Stimulated activated naive B cell treated with anti-CD40 and anti-IgM and Interleukin-4, amounts not matched to agents 10 μg/mL and 1 μg/mL and 100 μg/mL, for 72 hours (primary cell): ENCODE results near the gene SCART1.
"Not testable (repeated sequence)": the region's sequence is repeated elsewhere in the genome, so short reads cannot be mapped to it uniquely, and the experiment has no call there.

Experiments used
- ATAC-seq, 2 donors: fragments of 150-1000 bp; cut with Tn5 transposase; replicated peaks; 2 replicates each; pipeline ENCODE4 v1.10.0; 2021; ENCODE audit warnings: moderate library complexity in 1 of 2
- DNase-seq: peaks from one replicate; pipeline ENCODE4 v3.0.0; 2021
- H3K27ac Mint-ChIP-seq: one replicate; pipeline ENCODE4 v1.8.0; 2022; ENCODE audit warnings: mild to moderate bottlenecking, mixed read lengths
- H3K27me3 Mint-ChIP-seq, 2 donors: one replicate each; pipeline ENCODE4 v1.8.0; 2022; ENCODE audit warnings: mixed read lengths in 2 of 2
- H3K36me3 Mint-ChIP-seq, 2 donors: one replicate each; pipeline ENCODE4 v1.8.0; 2022; ENCODE audit warnings: mixed read lengths in 2 of 2, mild to moderate bottlenecking in 1 of 2
- H3K4me1 Mint-ChIP-seq, 2 donors: one replicate each; pipeline ENCODE4 v1.8.0; 2022; ENCODE audit warnings: mixed read lengths in 2 of 2, mild to moderate bottlenecking in 1 of 2
- H3K4me3 Mint-ChIP-seq, 2 donors: one replicate each; pipeline ENCODE4 v1.8.0; 2022; ENCODE audit warnings: mild to moderate bottlenecking in 2 of 2, mixed read lengths in 2 of 2, moderate library complexity in 1 of 2
- H3K9me3 Mint-ChIP-seq, 2 donors: one replicate each; pipeline ENCODE4 v1.8.0; 2022; ENCODE audit warnings: mixed read lengths in 2 of 2, mild to moderate bottlenecking in 1 of 2

The SCART1 gene

GRCh38 chr10:133465950-133466474 lies 12.3 kb downstream of the SCART1 start:
- peaks cover 0 to 3% of the 10 kb centered on the region in 2 donors for H3K27me3 Mint-ChIP-seq
- H3K27ac Mint-ChIP-seq: no peak overlapping the region
- H3K36me3 Mint-ChIP-seq: peaks cover 21 to 25% of the 10 kb centered on the region in 2 donors
- H3K9me3 Mint-ChIP-seq: peaks cover 0 to 3% of the 10 kb centered on the region in 2 donors
- no peaks in the 10 kb centered on the region for H3K4me1 Mint-ChIP-seq
- DNase-seq (no peak), ATAC-seq (no peak)
- H3K4me3 Mint-ChIP-seq: no peak overlapping the region

GRCh38 chr10:133466683-133467275 lies 13.0 kb downstream of the SCART1 start:
- no peak overlapping the region for H3K4me3 Mint-ChIP-seq
- H3K9me3 Mint-ChIP-seq: peaks cover 3 to 5% of the 10 kb centered on the region in 2 donors
- no peak overlapping the region for H3K27ac Mint-ChIP-seq
- H3K36me3 Mint-ChIP-seq: peaks cover 21 to 30% of the 10 kb centered on the region in 2 donors
- peaks cover 0 to 3% of the 10 kb centered on the region in 2 donors for H3K27me3 Mint-ChIP-seq
- ATAC-seq (no peak), DNase-seq (no peak)
- H3K4me1 Mint-ChIP-seq: no peaks in the 10 kb centered on the region

- Mint-ChIP-seq H3K36me3 (peaks cover 21 to 30% of the 10 kb centered on the region in 2 donors), H3K27ac (no peak overlapping the region), H3K27me3 (peaks cover 0 to 3% of the 10 kb centered on the region in 2 donors), H3K4me3 (no peak overlapping the region), H3K9me3 (peaks cover 3 to 5% of the 10 kb centered on the region in 2 donors), H3K4me1 (no peaks in the 10 kb centered on the region)
- ATAC-seq (no peak), DNase-seq (no peak)
These were observed 13.7 kb downstream of the SCART1 start for GRCh38 chr10:133467286-133467911.

GRCh38 chr10:133469205-133469604 lies 15.5 kb downstream of the SCART1 start:
- DNase-seq, H3K4me3 Mint-ChIP-seq, ATAC-seq, H3K27ac Mint-ChIP-seq, H3K27me3 Mint-ChIP-seq, H3K9me3 Mint-ChIP-seq: not testable (repeated sequence)
- peaks cover 8 to 13% of the 10 kb centered on the region in 2 donors for H3K4me1 Mint-ChIP-seq
- H3K36me3 Mint-ChIP-seq: peaks cover 21 to 35% of the 10 kb centered on the region in 2 donors

GRCh38 chr10:133471300-133472109 lies 17.8 kb downstream of the SCART1 start:
- DNase-seq: no peak
- H3K4me1 Mint-ChIP-seq: peaks cover 8 to 13% of the 10 kb centered on the region in 2 donors
- H3K36me3 Mint-ChIP-seq: peaks cover 18 to 35% of the 10 kb centered on the region in 2 donors
- ATAC-seq: no peak
- H3K9me3 Mint-ChIP-seq: peaks cover 8 to 9% of the 10 kb centered on the region in 2 donors
- peak overlapping the region; percentile 51 for H3K27ac Mint-ChIP-seq
- H3K4me3 Mint-ChIP-seq: no peak overlapping the region
- H3K27me3 Mint-ChIP-seq: peaks cover 0 to 3% of the 10 kb centered on the region in 2 donors

GRCh38 chr10:133473270-133473669 lies 19.5 kb downstream of the SCART1 start:
- DNase-seq (no peak), ATAC-seq (no peak)
- Mint-ChIP-seq H3K4me1 (peaks cover 8 to 13% of the 10 kb centered on the region in 2 donors), H3K27ac (no peak overlapping the region), H3K27me3 (peaks cover 0 to 3% of the 10 kb centered on the region in 2 donors), H3K9me3 (peaks cover 8 to 9% of the 10 kb centered on the region in 2 donors), H3K36me3 (peaks cover 9 to 24% of the 10 kb centered on the region in 2 donors), H3K4me3 (no peak overlapping the region)

- H3K36me3 Mint-ChIP-seq: peaks cover 7 to 22% of the 10 kb centered on the region in 2 donors
- DNase-seq (no peak), ATAC-seq (peak; percentile 69 to 72)
- H3K4me3 Mint-ChIP-seq: no peak overlapping the region
- peaks cover 8 to 9% of the 10 kb centered on the region in 2 donors for H3K9me3 Mint-ChIP-seq
- H3K4me1 Mint-ChIP-seq: peaks cover 8 to 13% of the 10 kb centered on the region in 2 donors
- peaks cover 0 to 3% of the 10 kb centered on the region in 2 donors for H3K27me3 Mint-ChIP-seq
- H3K27ac Mint-ChIP-seq: no peak overlapping the region
These were observed 20.3 kb downstream of the SCART1 start for GRCh38 chr10:133474027-133474426.

GRCh38 chr10:133474665-133475424 lies 21.1 kb downstream of the SCART1 start:
- Mint-ChIP-seq H3K27ac (no peak overlapping the region), H3K4me1 (peaks cover 8 to 13% of the 10 kb centered on the region in 2 donors), H3K27me3 (peaks cover 0 to 3% of the 10 kb centered on the region in 2 donors), H3K9me3 (peaks cover 6 to 8% of the 10 kb centered on the region in 2 donors), H3K36me3 (peaks cover 4 to 17% of the 10 kb centered on the region in 2 donors), H3K4me3 (no peak overlapping the region)
- DNase-seq (no peak), ATAC-seq (no peak)

GRCh38 chr10:133475425-133475734 lies 21.6 kb downstream of the SCART1 start:
- Mint-ChIP-seq H3K27me3 (peaks cover 0 to 3% of the 10 kb centered on the region in 2 donors), H3K4me3 (no peak overlapping the region), H3K9me3 (peaks cover 6 to 8% of the 10 kb centered on the region in 2 donors), H3K27ac (no peak overlapping the region), H3K36me3 (peaks cover 0 to 12% of the 10 kb centered on the region in 2 donors), H3K4me1 (peaks cover 8 to 13% of the 10 kb centered on the region in 2 donors)
- DNase-seq (no peak), ATAC-seq (no peak)

- no peak for DNase-seq
- H3K4me3 Mint-ChIP-seq: no peak overlapping the region
- H3K27me3 Mint-ChIP-seq: peaks cover 0 to 3% of the 10 kb centered on the region in 2 donors
- ATAC-seq: no peak
- peaks cover 0 to 12% of the 10 kb centered on the region in 2 donors for H3K36me3 Mint-ChIP-seq
- no peak overlapping the region for H3K27ac Mint-ChIP-seq
- peaks cover 6 to 8% of the 10 kb centered on the region in 2 donors for H3K9me3 Mint-ChIP-seq
- H3K4me1 Mint-ChIP-seq: peaks cover 8 to 13% of the 10 kb centered on the region in 2 donors
These were observed 22.3 kb downstream of the SCART1 start for GRCh38 chr10:133475821-133476640.

GRCh38 chr10:133476641-133476990 lies 22.9 kb downstream of the SCART1 start:
- peaks cover 8 to 13% of the 10 kb centered on the region in 2 donors for H3K4me1 Mint-ChIP-seq
- DNase-seq (no peak), ATAC-seq (no peak)
- peaks cover 0 to 8% of the 10 kb centered on the region in 2 donors for H3K36me3 Mint-ChIP-seq
- no peak overlapping the region for H3K4me3 Mint-ChIP-seq
- peaks cover 4 to 6% of the 10 kb centered on the region in 2 donors for H3K9me3 Mint-ChIP-seq
- no peak overlapping the region for H3K27ac Mint-ChIP-seq
- H3K27me3 Mint-ChIP-seq: peaks cover 0 to 3% of the 10 kb centered on the region in 2 donors

GRCh38 chr10:133481086-133481643 lies 27.4 kb downstream of the SCART1 start:
- Mint-ChIP-seq H3K36me3 (peaks cover 5 to 18% of the 10 kb centered on the region in 2 donors), H3K27me3 (peaks cover 8% of the 10 kb centered on the region in 2 donors), H3K9me3 (peaks cover 24 to 26% of the 10 kb centered on the region in 2 donors), H3K4me3 (no peak overlapping the region), H3K27ac (no peak overlapping the region), H3K4me1 (no peaks in the 10 kb centered on the region)
- no peak for DNase-seq
- ATAC-seq: no peak

- H3K4me3 Mint-ChIP-seq: no peak overlapping the region
- H3K27me3 Mint-ChIP-seq: peaks cover 11 to 13% of the 10 kb centered on the region in 2 donors
- peaks cover 8 to 21% of the 10 kb centered on the region in 2 donors for H3K36me3 Mint-ChIP-seq
- peaks cover 28 to 31% of the 10 kb centered on the region in 2 donors for H3K9me3 Mint-ChIP-seq
- DNase-seq (no peak), ATAC-seq (no peak)
- H3K27ac Mint-ChIP-seq: no peak overlapping the region
- H3K4me1 Mint-ChIP-seq: no peaks in the 10 kb centered on the region
These were observed 27.9 kb downstream of the SCART1 start for GRCh38 chr10:133481657-133482056.
